ENCODE results near the gene NDUFB8. TPM values are rescaled to one million over a fixed set of nuclear protein-coding genes. Genes with fewer than 3 reads are reported as not detected.
A peak's percentile ranks its signal among the peaks of the same experiment; 100 is the strongest.

Gene NDUFB8
- total and polyA plus RNA-seq, 11 donors: 264 to 1,192 (median 417) TPM

GRCh38 chr10:100553929-100554328 lies 24.3 kb upstream of the NDUFB8 start:
- Histone ChIP-seq H3K9me3 (no peaks in the 10 kb centered on the region), H3K27ac (no peak overlapping the region), H3K27me3 (no peaks in the 10 kb centered on the region), H3K4me3 (no peak overlapping the region), H3K4me1 (peaks cover 0 to 5% (median 0%) of the 10 kb centered on the region in 12 donors), H3K36me3 (peaks cover 0 to 64% (median 22%) of the 10 kb centered on the region in 9 donors)
- no peak for DNase-seq
- 94 to 96% (median 96%) methylated on average over 3 of the region's 3 CpGs for WGBS, 4 donors
- ATAC-seq: no peak
- TF ChIP-seq CTCF (IDR thresholded peaks at IDR 0.05): no peak
- no peak for TF ChIP-seq POLR2A (IDR thresholded peaks at IDR 0.05)
- intact Hi-C loops (cut with DNase I): no loop called here

- WGBS, 4 donors: 59 to 71% (median 61%) methylated on average over 4 to 5 of the region's 5 CpGs
Observed at GRCh38 chr10:100551738-100552137, 22.1 kb upstream of the NDUFB8 start.

DNA sequence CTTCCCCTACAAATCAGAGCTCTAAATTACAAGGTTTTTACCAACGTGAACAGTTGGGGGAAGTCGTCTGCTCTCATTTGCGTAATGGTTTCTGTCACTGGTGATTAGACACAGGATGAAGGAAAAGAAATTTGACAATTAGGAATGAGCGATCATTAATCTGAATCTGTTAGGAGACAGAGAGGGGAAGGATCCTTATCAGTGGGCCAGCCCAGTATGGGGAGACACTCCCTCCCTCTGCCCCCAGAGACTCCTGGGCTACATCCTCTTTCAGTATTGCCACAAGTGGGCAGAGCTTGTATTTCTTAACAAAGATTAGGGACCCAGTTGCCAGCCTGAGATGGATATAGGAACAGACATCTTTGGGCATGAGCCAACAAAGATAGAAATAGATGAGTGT lies 21.5 kb upstream of the NDUFB8 start:
- peaks cover 0 to 5% (median 0%) of the 10 kb centered on the region in 12 donors for H3K4me1 ChIP-seq
- DNase-seq (no peak), ATAC-seq (no peak)
- H3K36me3 ChIP-seq: peaks cover 0 to 73% (median 50%) of the 10 kb centered on the region in 9 donors
- TF ChIP-seq CTCF (IDR thresholded peaks at IDR 0.05): no peak
- TF ChIP-seq POLR2A (IDR thresholded peaks at IDR 0.05): no peak
- H3K4me3 ChIP-seq: no peak overlapping the region
- H3K27ac ChIP-seq: no peak overlapping the region
- no peaks in the 10 kb centered on the region for H3K27me3 ChIP-seq
- intact Hi-C loops (cut with DNase I): no loop called here
- 71 to 85% (median 72%) methylated on average over 4 of the region's 4 CpGs for WGBS, 4 donors
- H3K9me3 ChIP-seq: no peaks in the 10 kb centered on the region

More at GRCh38 chr10:100551738-100552137, 22.1 kb upstream of the NDUFB8 start:
- Histone ChIP-seq H3K27ac (no peak overlapping the region), H3K4me3 (no peak overlapping the region), H3K27me3 (no peaks in the 10 kb centered on the region), H3K4me1 (peaks cover 0 to 5% (median 0%) of the 10 kb centered on the region in 12 donors), H3K9me3 (no peaks in the 10 kb centered on the region), H3K36me3 (peaks cover 0 to 73% (median 44%) of the 10 kb centered on the region in 9 donors)
- intact Hi-C loops (cut with DNase I): no loop called here
- TF ChIP-seq CTCF (IDR thresholded peaks at IDR 0.05): no peak
- TF ChIP-seq POLR2A (IDR thresholded peaks at IDR 0.05): no peak
- ATAC-seq (peak in 1 of 4 donors; percentile 25), DNase-seq (no peak)

DNA sequence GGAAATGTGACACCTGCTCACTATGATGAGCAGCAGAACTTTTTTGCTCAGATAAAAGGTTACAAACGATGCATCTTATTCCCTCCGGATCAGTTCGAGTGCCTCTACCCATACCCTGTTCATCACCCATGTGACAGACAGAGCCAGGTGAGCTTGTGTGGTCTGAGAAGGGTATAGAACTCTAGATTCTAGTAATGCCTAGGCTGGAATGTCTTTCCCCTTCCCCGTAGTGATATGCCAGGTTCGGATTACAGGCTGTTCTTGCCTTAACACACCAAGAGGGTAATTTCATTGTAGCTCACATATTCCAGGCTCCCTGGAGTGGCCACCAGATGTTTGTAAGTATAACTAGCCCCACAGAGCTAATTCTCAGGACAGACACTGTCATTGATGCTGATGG lies 15.3 kb upstream of the NDUFB8 start:
- TF ChIP-seq POLR2A (IDR thresholded peaks at IDR 0.05): no peak
- TF ChIP-seq CTCF (IDR thresholded peaks at IDR 0.05): no peak
- DNase-seq (no peak), ATAC-seq (no peak)
- intact Hi-C loops (cut with DNase I): no loop called here
- WGBS, 4 donors: 93 to 95% (median 94%) methylated on average over 5 of the region's 5 CpGs
- H3K27me3 ChIP-seq: no peaks in the 10 kb centered on the region
- H3K4me3 ChIP-seq: no peak overlapping the region
- H3K9me3 ChIP-seq: no peaks in the 10 kb centered on the region
- peaks cover 0 to 100% (median 98%) of the 10 kb centered on the region in 9 donors for H3K36me3 ChIP-seq
- no peak overlapping the region for H3K27ac ChIP-seq
- H3K4me1 ChIP-seq: no peaks in the 10 kb centered on the region
